Liver (tissue), 9 donors: ENCODE results near the gene TSPYL2. TPM values are rescaled to one million over a fixed set of nuclear protein-coding genes. Genes with fewer than 3 reads are reported as not detected.

Source experiments
- DNase-seq: peaks from one replicate; pipeline ENCODE4 v3.0.0-alpha.2; 2017; ENCODE audit warnings: low spot score
- H3K27ac ChIP-seq, 2 donors: one replicate each; pipeline ENCODE4 v1.7.0; 2013; ENCODE audit warnings: inconsistent platforms in 2 of 2, low read length in 2 of 2, control low read depth in 1 of 2, low read depth in 1 of 2, mild to moderate bottlenecking in 1 of 2
- H3K27me3 ChIP-seq, 4 donors: one replicate each; pipeline versions ENCODE4 v1.6.1 to v1.7.0; 2013; ENCODE audit warnings: low read length in 3 of 4, inconsistent platforms in 1 of 4, mild to moderate bottlenecking in 1 of 4, moderate library complexity in 1 of 4; ENCODE audit not compliant: control insufficient read depth in 4 of 4, insufficient read depth in 4 of 4
- H3K36me3 ChIP-seq, 4 donors: one replicate each; pipeline versions ENCODE4 v1.6.1 to v1.7.0; 2013; ENCODE audit warnings: low read length in 3 of 4, mild to moderate bottlenecking in 3 of 4, low read depth in 1 of 4, moderate library complexity in 1 of 4; ENCODE audit not compliant: control insufficient read depth in 4 of 4, insufficient read depth in 3 of 4
- H3K4me1 ChIP-seq, 4 donors: one replicate each; pipeline versions ENCODE4 v1.6.1 to v1.7.0; 2013; ENCODE audit warnings: low read length in 3 of 4, mild to moderate bottlenecking in 3 of 4, moderate library complexity in 1 of 4; ENCODE audit not compliant: control insufficient read depth in 4 of 4, insufficient read depth in 4 of 4
- H3K4me3 ChIP-seq, 3 donors: one replicate each; pipeline versions ENCODE4 v1.6.1 to v1.7.0; 2013; ENCODE audit warnings: low read length in 3 of 3, control low read depth in 1 of 3, low read depth in 1 of 3, mild to moderate bottlenecking in 1 of 3
- H3K9ac ChIP-seq, 2 donors: one replicate each; pipeline ENCODE4 v1.7.0; 2013; ENCODE audit warnings: low read length in 2 of 2, mild to moderate bottlenecking in 2 of 2, moderate library complexity in 2 of 2, control low read depth in 1 of 2, low read depth in 1 of 2
- H3K9me3 ChIP-seq, 4 donors: one replicate each; pipeline versions ENCODE4 v1.6.1 to v1.7.0; 2013; ENCODE audit warnings: low read length in 3 of 4; ENCODE audit not compliant: control insufficient read depth in 4 of 4
- EGR1 ChIP-seq, 2 donors: IDR thresholded peaks; 2 replicates each; pipeline ENCODE4 v1.6.1; 2016 to 2018; ENCODE audit warnings: antibody characterized with exemption in 2 of 2, low read depth in 2 of 2
- FOXA1 ChIP-seq: IDR thresholded peaks from 2 replicates; pipeline ENCODE4 v1.6.1; 2016; ENCODE audit warnings: antibody characterized with exemption
- FOXA2 ChIP-seq: IDR thresholded peaks from 2 replicates; pipeline ENCODE4 v1.6.1; 2016; ENCODE audit warnings: antibody characterized with exemption
- GABPA ChIP-seq, 2 donors: IDR thresholded peaks in 1 of 2; conservative IDR thresholded peaks in 1 of 2; 2 replicates each; pipeline ENCODE4 v1.6.1; 2016; ENCODE audit warnings: antibody characterized with exemption in 2 of 2, mild to moderate bottlenecking in 1 of 2, moderate library complexity in 1 of 2
- HNF4A ChIP-seq, 2 donors: conservative IDR thresholded peaks; 2 replicates each; pipeline ENCODE4 v1.6.1; 2016; ENCODE audit warnings: antibody characterized with exemption in 2 of 2, mild to moderate bottlenecking in 2 of 2
- HNF4G ChIP-seq: IDR thresholded peaks from 2 replicates; pipeline ENCODE4 v1.6.1; 2016; ENCODE audit warnings: antibody characterized with exemption
- JUND ChIP-seq, 2 donors: IDR thresholded peaks; 2 replicates each; pipeline ENCODE4 v1.6.1; 2016; ENCODE audit warnings: antibody characterized with exemption in 2 of 2
- NR2F2 ChIP-seq: IDR thresholded peaks from 2 replicates; pipeline ENCODE4 v1.6.1; 2016; ENCODE audit warnings: antibody characterized with exemption
- RAD21 ChIP-seq, 2 donors: IDR thresholded peaks; 2 replicates each; pipeline ENCODE4 v1.6.1; 2016; ENCODE audit warnings: antibody characterized with exemption in 2 of 2, mild to moderate bottlenecking in 2 of 2
- RXRA ChIP-seq, 2 donors: IDR thresholded peaks; 2 replicates each; pipeline ENCODE4 v1.6.1; 2017 to 2018; ENCODE audit warnings: antibody characterized with exemption in 2 of 2, mild to moderate bottlenecking in 1 of 2
- SP1 ChIP-seq: IDR thresholded peaks from 2 replicates; pipeline ENCODE4 v1.6.1; 2018; ENCODE audit warnings: antibody characterized with exemption, mild to moderate bottlenecking
- TAF1 ChIP-seq: conservative IDR thresholded peaks from 2 replicates; pipeline ENCODE4 v1.6.1; 2016; ENCODE audit warnings: antibody characterized with exemption, mild to moderate bottlenecking
- YY1 ChIP-seq: IDR thresholded peaks from 2 replicates; pipeline ENCODE4 v1.6.1; 2016; ENCODE audit warnings: antibody characterized with exemption, mild to moderate bottlenecking
- ZBTB33 ChIP-seq: IDR thresholded peaks from 2 replicates; pipeline ENCODE4 v1.6.1; 2016; ENCODE audit warnings: antibody characterized with exemption
- WGBS: extraction: QIAGEN DNeasy Blood & Tissue Kit; methylation state at CpG from one replicate; pipeline ENCODE4 v1.1.7; 2013; 5-methylcytosine and 5-hydroxymethylcytosine counted together
- polyA plus RNA-seq, 2 donors: library from polyadenylated mRNA; stranded (reverse) in 1 of 2; unstranded in 1 of 2; fragments of 200-250 nt in 1 of 2; fragments of >200 nt in 1 of 2; fragmentation: Nextera tagmentation in 1 of 2; extraction: Ambion mirVana in 1 of 2; gene quantifications; one replicate each; pipeline versions ENCODE4 v1.2.1 to v1.2.3, GENCODE V29; 2013 to 2015
- total RNA-seq, 2 donors: library from RNA; depleted of rRNA; stranded (reverse); fragments of >200 nt; gene quantifications; one replicate each; pipeline ENCODE4 v1.2.3, GENCODE V29; 2014
- TF ChIP-seq, protein P1 (sequence below): fragments of 150-350 bp; IDR thresholded peaks from 2 replicates; pipeline ENCODE4 v1.5.1; 2017; ENCODE audit warnings: improper control_type of control experiment, low read depth, low read length; ENCODE audit not compliant: missing input control
- TF ChIP-seq, protein P2 (sequence below): IDR thresholded peaks from 2 replicates; pipeline ENCODE4 v1.6.1; 2016; ENCODE audit warnings: antibody characterized with exemption
- TF ChIP-seq, protein P3 (sequence below): IDR thresholded peaks from 2 replicates; pipeline ENCODE4 v1.6.1; 2016; ENCODE audit warnings: antibody characterized with exemption, mild to moderate bottlenecking
- donor health status: healthy.
- donor health status: healthy.
- donor health status: healthy.
- donor health status: healthy.
- donor health status: healthy.

Gene TSPYL2
- total and polyA plus RNA-seq, 4 donors, result 2.5 to 8.0 (median 4.8) TPM

DNA sequence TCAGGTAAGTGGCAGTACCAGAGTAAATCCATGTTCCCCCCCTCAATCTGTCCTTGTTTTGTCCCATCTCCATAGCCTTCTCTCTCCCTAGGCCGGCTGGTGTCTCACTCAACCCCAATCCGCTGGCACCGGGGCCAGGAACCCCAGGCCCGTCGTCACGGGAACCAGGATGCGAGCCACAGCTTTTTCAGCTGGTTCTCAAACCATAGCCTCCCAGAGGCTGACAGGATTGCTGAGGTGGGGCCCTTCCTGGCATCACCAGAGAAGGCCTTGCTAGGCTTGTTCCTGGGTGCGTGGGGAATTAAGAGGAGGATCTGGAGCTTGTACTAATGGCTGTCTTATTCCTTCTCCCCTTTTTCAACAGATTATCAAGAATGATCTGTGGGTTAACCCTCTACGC, 2.7 kb downstream of the TSPYL2 start:
- WGBS, result 90% methylated on average over 9 of the region's 9 CpGs

GRCh38 chrX:53085661-53086229, 3.6 kb downstream of the TSPYL2 start:
- Histone ChIP-seq H3K4me1 (peaks cover 3 to 42% (median 16%) of the 10 kb centered on the region in 4 donors), H3K27ac (no peak overlapping the region), H3K9ac (no peak overlapping the region), H3K4me3 (no peak overlapping the region), H3K9me3 (no peaks in the 10 kb centered on the region), H3K27me3 (no peaks in the 10 kb centered on the region), H3K36me3 (peaks cover 3 to 9% (median 5%) of the 10 kb centered on the region in 4 donors)
- no peak for DNase-seq
- WGBS, result 91% methylated on average over 17 of the region's 17 CpGs
- no peak for TF ChIP-seq FOXA2
- no peak for TF ChIP-seq JUND (IDR thresholded peaks at IDR 0.05)
- TF ChIP-seq, protein P1, sequence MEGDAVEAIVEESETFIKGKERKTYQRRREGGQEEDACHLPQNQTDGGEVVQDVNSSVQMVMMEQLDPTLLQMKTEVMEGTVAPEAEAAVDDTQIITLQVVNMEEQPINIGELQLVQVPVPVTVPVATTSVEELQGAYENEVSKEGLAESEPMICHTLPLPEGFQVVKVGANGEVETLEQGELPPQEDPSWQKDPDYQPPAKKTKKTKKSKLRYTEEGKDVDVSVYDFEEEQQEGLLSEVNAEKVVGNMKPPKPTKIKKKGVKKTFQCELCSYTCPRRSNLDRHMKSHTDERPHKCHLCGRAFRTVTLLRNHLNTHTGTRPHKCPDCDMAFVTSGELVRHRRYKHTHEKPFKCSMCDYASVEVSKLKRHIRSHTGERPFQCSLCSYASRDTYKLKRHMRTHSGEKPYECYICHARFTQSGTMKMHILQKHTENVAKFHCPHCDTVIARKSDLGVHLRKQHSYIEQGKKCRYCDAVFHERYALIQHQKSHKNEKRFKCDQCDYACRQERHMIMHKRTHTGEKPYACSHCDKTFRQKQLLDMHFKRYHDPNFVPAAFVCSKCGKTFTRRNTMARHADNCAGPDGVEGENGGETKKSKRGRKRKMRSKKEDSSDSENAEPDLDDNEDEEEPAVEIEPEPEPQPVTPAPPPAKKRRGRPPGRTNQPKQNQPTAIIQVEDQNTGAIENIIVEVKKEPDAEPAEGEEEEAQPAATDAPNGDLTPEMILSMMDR, result no peak
- TF ChIP-seq YY1, result no peak
- TF ChIP-seq HNF4A (conservative IDR thresholded peaks at IDR 0.05), result no peak
- no peak for TF ChIP-seq RXRA (IDR thresholded peaks at IDR 0.05)
- TF ChIP-seq, protein P2, sequence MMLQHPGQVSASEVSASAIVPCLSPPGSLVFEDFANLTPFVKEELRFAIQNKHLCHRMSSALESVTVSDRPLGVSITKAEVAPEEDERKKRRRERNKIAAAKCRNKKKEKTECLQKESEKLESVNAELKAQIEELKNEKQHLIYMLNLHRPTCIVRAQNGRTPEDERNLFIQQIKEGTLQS, result no peak
- no peak for TF ChIP-seq HNF4G
- TF ChIP-seq SP1, result no peak
- no peak for TF ChIP-seq RAD21 (IDR thresholded peaks at IDR 0.05)
- no peak for TF ChIP-seq GABPA (IDR thresholded peaks at IDR 0.05 in 1 of 2, conservative IDR thresholded peaks at IDR 0.05 in 1 of 2)
- TF ChIP-seq FOXA1, result no peak

More for the DNA sequence above, 2.7 kb downstream of the TSPYL2 start:
- DNase-seq, result no peak
- TF ChIP-seq HNF4G (no peak), FOXA1 (no peak), RAD21 (IDR thresholded peaks at IDR 0.05) (no peak), TAF1 (no peak), HNF4A (conservative IDR thresholded peaks at IDR 0.05) (no peak), EGR1 (IDR thresholded peaks at IDR 0.05; ENCODE audit: low read depth in 2 of 2) (no peak), ZBTB33 (no peak), SP1 (no peak), GABPA (IDR thresholded peaks at IDR 0.05 in 1 of 2, conservative IDR thresholded peaks at IDR 0.05 in 1 of 2) (no peak), YY1 (no peak), NR2F2 (no peak), FOXA2 (no peak)
- TF ChIP-seq, protein P3, sequence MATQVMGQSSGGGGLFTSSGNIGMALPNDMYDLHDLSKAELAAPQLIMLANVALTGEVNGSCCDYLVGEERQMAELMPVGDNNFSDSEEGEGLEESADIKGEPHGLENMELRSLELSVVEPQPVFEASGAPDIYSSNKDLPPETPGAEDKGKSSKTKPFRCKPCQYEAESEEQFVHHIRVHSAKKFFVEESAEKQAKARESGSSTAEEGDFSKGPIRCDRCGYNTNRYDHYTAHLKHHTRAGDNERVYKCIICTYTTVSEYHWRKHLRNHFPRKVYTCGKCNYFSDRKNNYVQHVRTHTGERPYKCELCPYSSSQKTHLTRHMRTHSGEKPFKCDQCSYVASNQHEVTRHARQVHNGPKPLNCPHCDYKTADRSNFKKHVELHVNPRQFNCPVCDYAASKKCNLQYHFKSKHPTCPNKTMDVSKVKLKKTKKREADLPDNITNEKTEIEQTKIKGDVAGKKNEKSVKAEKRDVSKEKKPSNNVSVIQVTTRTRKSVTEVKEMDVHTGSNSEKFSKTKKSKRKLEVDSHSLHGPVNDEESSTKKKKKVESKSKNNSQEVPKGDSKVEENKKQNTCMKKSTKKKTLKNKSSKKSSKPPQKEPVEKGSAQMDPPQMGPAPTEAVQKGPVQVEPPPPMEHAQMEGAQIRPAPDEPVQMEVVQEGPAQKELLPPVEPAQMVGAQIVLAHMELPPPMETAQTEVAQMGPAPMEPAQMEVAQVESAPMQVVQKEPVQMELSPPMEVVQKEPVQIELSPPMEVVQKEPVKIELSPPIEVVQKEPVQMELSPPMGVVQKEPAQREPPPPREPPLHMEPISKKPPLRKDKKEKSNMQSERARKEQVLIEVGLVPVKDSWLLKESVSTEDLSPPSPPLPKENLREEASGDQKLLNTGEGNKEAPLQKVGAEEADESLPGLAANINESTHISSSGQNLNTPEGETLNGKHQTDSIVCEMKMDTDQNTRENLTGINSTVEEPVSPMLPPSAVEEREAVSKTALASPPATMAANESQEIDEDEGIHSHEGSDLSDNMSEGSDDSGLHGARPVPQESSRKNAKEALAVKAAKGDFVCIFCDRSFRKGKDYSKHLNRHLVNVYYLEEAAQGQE, result no peak
- TF ChIP-seq, protein P1, result no peak
- no peak overlapping the region for H3K4me3 ChIP-seq
- H3K9me3 ChIP-seq, result no peaks in the 10 kb centered on the region
- no peak overlapping the region for H3K9ac ChIP-seq
- no peak overlapping the region for H3K27ac ChIP-seq
- H3K27me3 ChIP-seq, result no peaks in the 10 kb centered on the region
- H3K4me1 ChIP-seq, result peaks cover 3 to 42% (median 16%) of the 10 kb centered on the region in 4 donors
- H3K36me3 ChIP-seq, result peaks cover 3 to 9% (median 5%) of the 10 kb centered on the region in 4 donors
